ENCODE measurements around the gene SOST. TPM values are rescaled to one million over a fixed set of nuclear protein-coding genes. Genes with fewer than 3 reads are reported as not detected.

SOST gene
- polyA plus RNA-seq, 1 of the 3 experiments (the other 2 are of a cell fraction): not detected

DNA sequence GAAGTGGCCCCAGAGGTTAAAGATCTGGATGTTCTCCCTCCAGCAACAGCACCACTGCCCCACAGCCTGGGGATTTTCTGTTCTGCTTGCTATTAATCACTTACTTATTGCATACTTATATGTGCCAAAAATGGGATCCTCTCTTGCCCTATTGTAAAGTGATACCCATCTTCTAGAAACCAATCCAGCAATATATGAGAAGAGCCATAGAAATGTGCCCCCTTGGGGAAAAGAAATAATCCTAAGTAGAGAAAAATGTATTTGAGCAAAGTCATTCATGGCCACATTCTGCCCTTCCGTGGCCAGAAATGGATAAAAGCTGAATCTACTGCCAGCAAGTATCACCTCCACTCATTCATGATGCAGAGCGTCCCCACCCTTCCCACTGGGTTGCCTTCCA lies 20.9 kb downstream of the SOST start:
- H3K79me2 ChIP-seq (ENCODE audit: insufficient read depth): no peaks in the 10 kb centered on the region
- H3K4me3 ChIP-seq (ENCODE audit: low read depth in 2 of 2, low read length in 1 of 2): no peak overlapping the region
- no peak overlapping the region for H3K4me2 ChIP-seq
- no peak overlapping the region for H3K27ac ChIP-seq (ENCODE audit: low read depth in 2 of 2, low read length in 1 of 2)
- 96% methylated on average over 2 of the region's 2 CpGs for WGBS (ENCODE audit: low lambda C conversion rate)
- H3K9ac ChIP-seq: no peak overlapping the region
- DNase-seq: no peak
- no peak overlapping the region for H2AFZ ChIP-seq (ENCODE audit: low read depth)
- ChIA-PET CTCF (interaction anchor here (1.0 to 9.4 kb wide), 3 partner anchors 23 to 161 kb away, joined by 3 to 54 read pairs (median 4); partner anchors contain the start of gene SOST), POLR2A (no interaction called here)
- TF ChIP-seq RXRA (IDR thresholded peaks at IDR 0.05; ENCODE audit: borderline replicate concordance, low read depth): no peak
- no peaks in the 10 kb centered on the region for H3K27me3 ChIP-seq (ENCODE audit: insufficient read depth)
- H3K9me2 ChIP-seq: no peaks in the 10 kb centered on the region
- H3K9me3 ChIP-seq: no peaks in the 10 kb centered on the region
- no peaks in the 10 kb centered on the region for H4K20me1 ChIP-seq (ENCODE audit: insufficient read depth)
- H3K36me3 ChIP-seq (replicated peaks in 1 of 2; ENCODE audit: control insufficient read depth in 1 of 2, insufficient read depth in 2 of 2, low read length in 1 of 2): no peaks in the 10 kb centered on the region
- H3K4me1 ChIP-seq (ENCODE audit: control insufficient read depth in 1 of 2, insufficient read depth in 2 of 2, low read depth in 1 of 2, low read length in 1 of 2): peaks cover 0 to 15% of the 10 kb centered on the region in 2 experiments; a peak in 2 of 4 replicates
- peaks cover 10% of the 10 kb centered on the region for H3F3A ChIP-seq (replicated peaks; ENCODE audit: insufficient read depth)

- H3F3A ChIP-seq (replicated peaks; ENCODE audit: insufficient read depth): peaks cover 10% of the 10 kb centered on the region
- H4K20me1 ChIP-seq (ENCODE audit: insufficient read depth): no peaks in the 10 kb centered on the region
- no peak overlapping the region for H3K9ac ChIP-seq
- TF ChIP-seq FOSL2 (IDR thresholded peaks at IDR 0.05; ENCODE audit: borderline replicate concordance, low read depth) (no peak), NFIC (IDR thresholded peaks at IDR 0.05; ENCODE audit: borderline replicate concordance) (no peak), TEAD4 (IDR thresholded peaks at IDR 0.05; ENCODE audit: borderline replicate concordance, insufficient read depth) (no peak), YY1 (IDR thresholded peaks at IDR 0.05; ENCODE audit: low read depth) (no peak), USF1 (IDR thresholded peaks at IDR 0.05; ENCODE audit: borderline replicate concordance, low read depth) (no peak), ZBTB33 (IDR thresholded peaks at IDR 0.05; ENCODE audit: borderline replicate concordance, low read depth) (no peak), POLR2AphosphoS5 (IDR thresholded peaks at IDR 0.05; ENCODE audit: low read depth, low read length) (no peak), IRF3 (IDR thresholded peaks at IDR 0.05; ENCODE audit: low read depth, low read length) (no peak)
- TF ChIP-seq, protein P1, sequence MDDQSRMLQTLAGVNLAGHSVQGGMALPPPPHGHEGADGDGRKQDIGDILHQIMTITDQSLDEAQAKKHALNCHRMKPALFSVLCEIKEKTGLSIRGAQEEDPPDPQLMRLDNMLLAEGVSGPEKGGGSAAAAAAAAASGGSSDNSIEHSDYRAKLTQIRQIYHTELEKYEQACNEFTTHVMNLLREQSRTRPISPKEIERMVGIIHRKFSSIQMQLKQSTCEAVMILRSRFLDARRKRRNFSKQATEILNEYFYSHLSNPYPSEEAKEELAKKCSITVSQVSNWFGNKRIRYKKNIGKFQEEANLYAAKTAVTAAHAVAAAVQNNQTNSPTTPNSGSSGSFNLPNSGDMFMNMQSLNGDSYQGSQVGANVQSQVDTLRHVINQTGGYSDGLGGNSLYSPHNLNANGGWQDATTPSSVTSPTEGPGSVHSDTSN (IDR thresholded peaks at IDR 0.05): no peak
- CTCF ChIA-PET: interaction anchor here (0.9 to 1.3 kb wide), 2 partner anchors 24 to 29 kb away, joined by 4 read pairs; no protein-coding TSS in a partner anchor
- H3K4me1 ChIP-seq (ENCODE audit: control insufficient read depth in 1 of 2, insufficient read depth in 2 of 2, low read depth in 1 of 2, low read length in 1 of 2): peaks cover 0 to 18% of the 10 kb centered on the region in 2 experiments; a peak in 2 of 4 replicates
- no peak for DNase-seq
- no peak overlapping the region for H3K27ac ChIP-seq (ENCODE audit: low read depth in 2 of 2, low read length in 1 of 2)
- no peaks in the 10 kb centered on the region for H3K27me3 ChIP-seq (ENCODE audit: insufficient read depth)
- no peak overlapping the region for H2AFZ ChIP-seq (ENCODE audit: low read depth)
- H3K9me3 ChIP-seq: no peaks in the 10 kb centered on the region
- POLR2A ChIA-PET: no interaction called here
- no peaks in the 10 kb centered on the region for H3K79me2 ChIP-seq (ENCODE audit: insufficient read depth)
- 83% methylated on average over 2 of the region's 2 CpGs for WGBS (ENCODE audit: low lambda C conversion rate)
- H3K4me2 ChIP-seq: no peak overlapping the region
- H3K36me3 ChIP-seq (replicated peaks in 1 of 2; ENCODE audit: control insufficient read depth in 1 of 2, insufficient read depth in 2 of 2, low read length in 1 of 2): no peaks in the 10 kb centered on the region
- H3K4me3 ChIP-seq (ENCODE audit: low read depth in 2 of 2, low read length in 1 of 2): no peak overlapping the region
- H3K9me2 ChIP-seq: no peaks in the 10 kb centered on the region
Measured at GRCh38 chr17:43736389-43736788, 22.2 kb downstream of the SOST start.
